GM12892 (cell line): ENCODE data around the gene NFASC.

Source experiments
- DNase-seq: peaks from one replicate; pipeline ENCODE4 v3.0.0; 2011; ENCODE audit not compliant: insufficient read length
- FAIRE-seq: peaks from 2 replicates; lab custom pipeline; 2011; peaks lifted over from hg19 to GRCh38; lab: Jason Lieb, UNC
- POLR2A ChIP-seq: IDR thresholded peaks from 2 replicates; pipeline ENCODE4 v1.6.1; 2011; ENCODE audit warnings: low read depth, low read length, control low read depth
- POLR2AphosphoS5 ChIP-seq: IDR thresholded peaks from 2 replicates; pipeline ENCODE4 v1.6.1; 2011; ENCODE audit warnings: low read depth, low read length, control low read depth
- TAF1 ChIP-seq: IDR thresholded peaks from 2 replicates; pipeline ENCODE4 v1.6.1; 2011; ENCODE audit warnings: low read depth, mild to moderate bottlenecking, control low read depth, low read length, borderline replicate concordance

The NFASC gene

DNA sequence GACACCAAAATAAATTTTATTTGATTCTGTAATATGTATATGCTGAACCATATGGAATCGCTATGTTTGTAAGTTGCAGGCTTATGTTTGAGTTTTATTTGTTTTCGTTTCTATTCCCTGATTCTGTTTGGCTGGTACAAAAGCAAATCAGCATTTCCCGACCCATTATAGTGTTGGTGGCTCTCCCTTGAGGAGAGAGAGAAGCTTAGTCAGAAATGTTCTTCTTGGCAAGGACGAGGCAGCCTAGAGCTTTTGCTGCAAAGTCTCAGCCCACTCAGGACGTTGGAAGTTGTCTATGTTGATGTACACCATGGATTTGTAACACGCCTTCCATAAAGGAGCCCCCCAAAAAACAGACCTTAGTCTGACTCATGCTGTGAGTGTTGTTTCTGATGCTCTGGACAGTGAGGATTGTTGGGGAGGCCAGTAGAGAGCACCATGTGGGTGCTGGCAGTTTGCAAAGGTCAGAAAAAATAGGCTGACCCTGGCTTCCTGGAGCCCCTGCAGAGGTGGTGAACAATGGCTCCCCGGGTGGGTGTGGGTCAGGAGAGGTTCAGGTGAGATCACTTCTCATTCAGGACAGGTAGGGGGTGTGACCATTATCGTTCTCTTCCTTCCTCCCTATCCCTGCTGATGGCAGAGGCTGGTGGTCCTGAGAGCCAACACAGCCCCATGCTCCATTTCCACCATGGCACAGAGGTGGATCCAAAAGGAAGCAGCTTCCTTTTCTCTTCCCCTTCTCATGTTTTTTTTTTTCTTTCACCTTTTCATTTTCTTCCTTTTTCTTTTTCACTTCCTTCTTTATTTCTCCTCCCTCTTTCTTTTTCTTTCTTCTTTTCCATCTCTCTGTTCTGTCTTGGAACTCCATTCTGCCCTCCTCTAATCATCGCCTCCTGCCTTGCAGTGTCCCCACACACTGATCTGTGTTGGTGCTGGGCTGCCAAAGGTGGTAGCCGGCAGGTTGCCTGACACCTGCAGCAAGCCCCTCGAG is 88.0 kb downstream of the NFASC start:
- FAIRE-seq = no peak

DNA sequence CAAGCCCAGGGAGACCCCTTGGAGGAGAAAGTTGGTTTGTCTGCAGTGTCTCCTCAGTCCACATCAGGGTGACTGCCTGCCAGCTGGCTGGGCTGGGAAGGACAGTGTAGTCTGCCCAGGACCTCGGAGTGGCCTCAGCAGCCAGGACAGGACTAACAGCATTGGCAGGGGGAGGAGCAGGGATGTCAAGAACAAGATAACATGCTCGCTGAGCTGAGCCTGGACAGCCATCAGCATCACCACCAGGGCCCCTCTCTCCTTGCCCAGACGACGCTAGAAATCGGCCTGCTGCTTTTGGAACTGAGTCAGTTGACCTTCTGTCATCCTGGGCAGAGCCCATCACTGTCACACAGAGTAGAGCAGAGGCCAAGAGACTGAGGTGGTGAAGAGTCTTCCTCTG is 88.7 kb downstream of the NFASC start:
- DNase-seq (no peak), FAIRE-seq (no peak)
- TF ChIP-seq POLR2AphosphoS5 = no peak
- no peak for TF ChIP-seq TAF1
- no peak for TF ChIP-seq POLR2A

More for the DNA sequence above, 88.0 kb downstream of the NFASC start:
- DNase-seq = no peak
- no peak for TF ChIP-seq POLR2A

DNA sequence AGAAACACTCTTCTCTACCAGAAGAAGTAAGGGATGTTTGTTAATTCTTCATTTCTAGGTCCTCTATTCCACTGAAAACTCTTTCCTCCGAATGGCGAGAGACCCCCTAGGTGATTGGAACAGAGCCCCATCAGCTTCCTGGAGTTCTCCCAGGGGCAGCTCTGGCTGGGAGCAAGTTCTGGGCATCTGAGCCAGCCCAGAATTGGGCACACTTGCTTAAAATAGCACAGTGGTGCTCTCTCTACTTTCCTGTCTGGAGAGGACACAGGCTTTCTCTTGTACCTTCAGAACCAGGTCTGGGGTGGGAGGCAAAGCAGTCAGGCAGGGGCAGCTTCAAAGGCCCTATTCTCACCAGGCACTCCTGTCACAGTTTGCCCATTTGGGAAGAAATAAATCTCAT is 89.2 kb downstream of the NFASC start:
- FAIRE-seq = no peak
- TF ChIP-seq POLR2AphosphoS5 (no peak), POLR2A (no peak), TAF1 (no peak)
- DNase-seq = no peak

DNA sequence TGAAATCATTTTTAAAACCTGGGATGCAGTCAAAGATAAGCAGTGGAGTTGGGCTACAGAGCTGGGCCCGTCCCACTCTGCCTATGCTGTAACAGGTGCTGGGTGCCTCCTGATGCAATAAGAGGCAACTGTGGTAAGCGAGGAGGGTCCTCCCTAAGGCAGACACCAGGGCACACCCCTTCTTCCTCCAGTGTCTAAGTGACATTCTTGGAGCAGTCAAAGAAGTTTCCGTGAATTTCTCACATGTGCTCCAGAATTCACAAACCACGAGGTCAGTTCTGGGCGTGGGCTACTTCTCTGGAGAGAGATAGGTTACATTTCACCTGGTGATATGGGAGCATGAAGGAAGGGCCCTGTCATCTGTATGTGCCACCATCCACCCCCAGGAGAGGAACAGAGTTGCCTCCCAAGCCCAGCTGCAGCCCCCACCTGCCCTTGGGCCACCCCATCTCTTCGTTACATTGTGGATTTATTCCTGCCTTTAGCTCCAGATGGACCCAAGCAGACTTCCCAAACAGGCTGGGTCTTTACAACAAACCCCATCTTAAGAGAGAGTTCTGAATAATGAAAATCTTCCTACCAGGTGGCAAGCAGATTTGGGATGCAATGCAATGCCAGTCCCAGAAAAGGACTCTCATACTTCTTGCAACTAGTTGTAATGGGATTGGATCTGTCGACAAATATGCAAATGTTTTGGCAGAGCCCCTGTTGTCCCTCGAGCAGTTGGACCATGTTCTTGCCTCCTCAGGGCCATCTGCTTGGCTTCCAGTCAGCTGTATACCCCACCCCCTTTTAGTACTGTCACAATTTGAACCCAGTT is 89.9 kb downstream of the NFASC start:
- no peak for FAIRE-seq
- TF ChIP-seq TAF1 (no peak), POLR2A (no peak), POLR2AphosphoS5 (no peak)
- DNase-seq = no peak

DNA sequence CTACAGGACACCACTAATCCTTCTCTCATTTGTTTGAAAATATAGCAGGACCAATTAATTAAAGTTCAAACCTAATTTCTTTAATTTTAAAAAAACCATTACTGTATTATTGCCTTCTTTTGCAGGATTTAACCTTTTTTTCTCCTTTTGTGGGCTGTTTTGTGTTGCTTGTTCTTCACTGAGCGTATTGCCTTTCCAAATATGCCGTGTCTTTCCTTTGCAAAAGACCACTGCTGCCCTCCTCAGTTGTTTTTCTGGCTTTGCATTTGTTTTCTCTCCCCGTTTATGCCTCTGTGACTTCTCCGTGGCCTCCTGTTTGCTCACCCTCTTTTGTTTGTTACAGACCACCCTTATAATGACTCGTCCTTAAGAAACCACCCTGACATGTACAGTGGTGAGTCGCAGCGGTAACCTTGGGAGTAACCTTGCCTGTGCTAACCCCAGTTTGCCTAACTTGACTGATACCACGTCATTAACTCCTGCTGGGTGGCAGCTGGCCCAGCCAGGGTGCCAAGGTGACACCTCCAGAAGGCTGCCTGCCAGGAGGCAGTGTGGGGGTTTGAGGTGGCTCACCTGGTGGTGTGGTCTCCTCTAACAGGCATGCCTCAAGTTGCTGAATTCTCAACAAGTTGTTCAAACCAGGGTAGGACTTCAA is 91.2 kb downstream of the NFASC start:
- DNase-seq = no peak
- no peak for FAIRE-seq
- TF ChIP-seq POLR2AphosphoS5 = no peak
- TF ChIP-seq POLR2A = no peak
- TF ChIP-seq TAF1 = no peak

DNA sequence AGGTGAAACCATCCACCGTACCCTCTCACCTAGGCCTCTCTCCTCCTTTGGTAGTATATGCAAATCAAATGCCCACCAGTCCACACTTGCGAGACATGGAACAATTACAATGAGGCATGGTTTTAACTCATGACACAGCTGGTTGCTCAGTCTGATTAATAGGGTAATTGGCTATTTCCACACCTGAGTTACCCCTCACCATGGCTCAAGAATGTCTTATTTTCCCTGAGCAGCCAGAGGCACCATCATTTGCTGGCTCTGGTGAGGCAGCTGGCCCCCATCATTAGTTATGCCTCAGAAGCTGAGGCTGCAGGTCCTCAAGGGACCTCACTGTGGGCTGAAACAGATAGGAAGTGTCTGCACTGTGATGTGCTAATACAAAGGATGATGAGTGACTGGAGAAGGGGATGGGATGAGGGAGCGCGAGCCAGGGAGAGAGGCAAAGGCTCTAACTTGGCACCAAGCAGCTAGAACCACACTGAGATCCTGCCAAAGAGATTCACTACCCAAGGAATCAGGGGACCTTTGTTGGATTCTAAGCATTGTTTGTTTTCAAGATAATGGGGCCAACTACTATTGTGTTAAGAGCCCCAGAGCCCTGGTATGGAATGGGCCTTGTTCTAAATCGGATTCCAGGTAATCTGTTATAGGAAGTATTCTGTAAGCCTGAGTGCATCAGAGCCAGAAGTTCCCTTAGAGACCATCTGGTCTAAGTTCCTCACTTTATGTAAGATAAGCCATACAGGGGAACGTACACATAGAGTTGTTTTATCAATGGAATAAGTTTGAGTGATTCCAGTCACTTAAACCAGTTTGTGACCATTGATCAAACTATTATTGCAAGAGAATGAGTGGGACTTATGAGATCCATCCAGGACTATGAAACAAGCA is 92.3 kb downstream of the NFASC start:
- no peak for FAIRE-seq

DNA sequence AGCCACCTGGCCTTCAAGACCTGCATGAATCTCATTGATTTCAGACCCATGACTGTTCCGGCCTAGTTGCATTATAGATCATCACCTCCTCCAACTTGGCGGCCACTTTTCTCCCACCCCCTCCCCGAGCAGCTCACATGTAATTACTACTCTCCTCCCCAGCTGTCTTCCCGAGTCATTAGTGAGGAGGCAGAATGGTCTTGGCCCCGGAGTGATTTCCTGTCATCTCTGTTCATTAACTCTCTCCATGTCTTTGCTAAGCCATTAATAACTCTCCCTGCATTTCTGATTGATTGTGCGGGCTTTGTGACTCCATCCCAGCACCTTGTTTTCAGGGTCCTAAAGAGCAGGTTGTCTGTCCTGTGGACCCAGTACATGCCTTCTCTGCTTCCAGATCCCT is 96.8 kb downstream of the NFASC start:
- FAIRE-seq (no peak), DNase-seq (no peak)
- no peak for TF ChIP-seq TAF1
- TF ChIP-seq POLR2AphosphoS5 = no peak
- no peak for TF ChIP-seq POLR2A

More for the DNA sequence above, 92.3 kb downstream of the NFASC start:
- no peak for DNase-seq
- no peak for TF ChIP-seq TAF1
- no peak for TF ChIP-seq POLR2AphosphoS5
- TF ChIP-seq POLR2A = no peak

DNA sequence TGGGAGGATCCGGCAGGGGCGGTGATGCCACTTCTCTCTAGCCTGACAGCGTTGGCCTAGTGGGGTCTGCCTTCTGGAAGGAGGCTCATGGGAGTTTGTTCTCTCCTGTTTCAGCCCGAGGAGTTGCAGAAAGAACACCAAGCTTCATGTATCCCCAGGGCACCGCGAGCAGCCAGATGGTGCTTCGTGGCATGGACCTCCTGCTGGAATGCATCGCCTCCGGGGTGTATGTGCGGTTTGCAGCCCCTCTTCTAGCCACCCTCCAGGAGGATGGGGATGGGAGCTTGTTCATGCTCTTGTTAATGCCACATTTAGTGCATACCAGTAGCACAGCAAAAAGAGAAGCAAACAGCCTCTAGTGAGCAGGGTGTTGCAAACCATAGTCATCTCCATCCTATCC is 97.5 kb downstream of the NFASC start:
- TF ChIP-seq POLR2AphosphoS5 = no peak
- TF ChIP-seq POLR2A = no peak
- TF ChIP-seq TAF1 = no peak
- no peak for DNase-seq
- FAIRE-seq = no peak

DNA sequence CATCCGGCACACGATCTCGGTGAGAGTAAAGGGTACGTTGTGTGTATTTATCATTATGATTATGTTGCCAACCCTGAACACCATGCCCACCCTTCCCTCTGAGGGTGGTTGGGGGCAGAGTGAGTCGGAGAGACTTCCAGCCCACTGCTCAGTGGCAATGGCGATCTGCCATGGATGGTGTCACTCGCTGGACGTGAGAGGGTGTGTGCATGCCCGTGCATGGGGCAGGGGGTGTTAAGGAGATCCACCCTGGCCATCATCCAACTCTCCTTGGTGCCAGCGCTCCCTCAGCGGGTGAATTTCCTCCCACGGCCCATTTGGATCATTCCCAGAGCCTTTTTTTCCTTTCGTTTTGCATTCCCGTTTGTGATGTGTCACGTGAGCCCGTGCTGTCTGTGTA is 98.3 kb downstream of the NFASC start:
- FAIRE-seq = no peak
- TF ChIP-seq TAF1 (no peak), POLR2A (no peak), POLR2AphosphoS5 (no peak)
- no peak for DNase-seq

DNA sequence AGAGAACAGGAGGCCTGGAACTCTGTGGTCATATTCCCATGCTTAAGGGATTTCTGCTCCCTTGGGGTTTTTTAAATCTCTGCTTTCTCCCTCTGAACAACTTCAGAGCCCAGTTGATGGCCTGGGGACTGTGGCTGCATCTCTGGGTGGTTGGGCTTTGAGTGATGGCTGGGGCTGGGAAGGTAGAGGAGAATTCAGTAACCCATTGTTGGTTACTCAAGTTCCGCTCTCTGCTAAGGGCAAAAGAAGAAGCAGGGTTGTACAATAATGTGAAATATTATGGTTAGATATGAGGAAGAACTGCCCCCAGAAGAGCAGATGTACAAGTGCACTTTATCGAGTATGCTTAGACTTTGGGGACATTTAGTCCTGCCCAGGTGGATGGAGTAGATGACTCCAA is 100.3 kb downstream of the NFASC start:
- no peak for FAIRE-seq
- TF ChIP-seq TAF1 (no peak), POLR2AphosphoS5 (no peak), POLR2A (no peak)
- no peak for DNase-seq

DNA sequence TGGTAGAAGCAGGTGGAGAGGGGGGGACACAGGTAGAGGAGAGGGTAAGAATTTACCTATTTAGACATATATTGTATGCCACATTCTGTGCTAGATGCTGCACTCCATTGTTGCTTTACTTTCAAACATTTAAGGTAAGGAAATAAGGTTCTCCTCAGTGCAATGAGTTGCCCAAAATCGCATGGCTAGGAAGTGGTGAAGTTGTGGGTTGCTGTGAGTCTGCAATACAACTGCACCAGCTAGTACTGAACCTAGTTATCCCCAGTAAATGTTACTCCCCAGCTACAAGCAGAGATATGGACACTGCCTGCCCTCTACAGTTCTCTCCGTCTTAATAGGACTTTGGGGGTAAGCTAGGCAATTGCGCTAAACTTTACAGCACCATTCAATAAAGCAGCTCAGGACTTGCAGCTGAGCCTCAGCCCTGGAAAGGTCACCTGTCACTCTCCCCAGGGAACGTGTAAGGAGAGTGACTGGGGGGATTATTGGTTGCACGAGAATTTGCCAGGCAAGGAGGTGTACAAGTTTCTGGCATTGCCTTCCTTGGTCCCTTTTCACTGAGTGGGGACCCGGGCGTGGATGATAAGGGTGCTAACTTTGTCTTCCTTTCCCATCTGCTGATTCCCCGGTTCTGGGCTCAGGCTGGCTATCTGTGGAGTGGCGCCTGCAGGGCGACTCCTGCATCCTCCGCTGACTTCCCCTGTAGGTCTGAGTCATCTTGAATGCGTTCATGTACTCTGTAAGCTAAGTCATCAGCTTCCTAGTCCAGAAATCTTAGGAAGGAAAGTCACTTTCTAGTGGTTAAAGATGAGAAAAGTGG is 101.1 kb downstream of the NFASC start:
- DNase-seq = no peak
- FAIRE-seq = no peak
- TF ChIP-seq TAF1 = no peak
- no peak for TF ChIP-seq POLR2A
- TF ChIP-seq POLR2AphosphoS5 = no peak
